HCT116 (cell line): ENCODE results near the gene ATP7B. TPM values are rescaled to one million over a fixed set of nuclear protein-coding genes. Genes with fewer than 3 reads are reported as not detected.

Source experiments
- ATAC-seq: fragments of 200-7000 bp; cut with Tn5 transposase; 2 replicates; pipeline ENCODE4 v1.9.1; 2020; ENCODE audit warnings: mild to moderate bottlenecking, moderate library complexity
- BruUV-seq: library from RNA; stranded (reverse); fragments of 400-500 nt; replicated peaks from 2 replicates; lab custom pipeline; 2021; lab: Mats Ljungman, UMichigan
- CTCF ChIA-PET: fragments of 300-600 bp; sonication (Branson Sonifier 250); formaldehyde crosslinking; loops from one replicate; lab custom pipeline; 2021; ENCODE audit warnings: antibody characterized with exemption; lab: Charles Lee
- POLR2A ChIA-PET: fragments of 300-600, 350-600 bp; sonication (Branson Sonifier 250); formaldehyde crosslinking; loops from one replicate; lab custom pipeline; 2021; ENCODE audit warnings: antibody characterized with exemption; lab: Charles Lee
- RAD21 ChIA-PET, 2 experiments: fragments of 300-600 bp; sonication (Branson Sonifier 250); formaldehyde crosslinking; loops; one replicate each; lab custom pipeline; 2023; ENCODE audit warnings: low total read pairs in 2 of 2; ENCODE audit not compliant: uncharacterized antibody in 2 of 2, unreplicated experiment in 2 of 2, low non-redundant PET in 1 of 2; lab: Charles Lee
- DNase-seq: peaks from one replicate; pipeline ENCODE4 v3.0.0-alpha.2; 2010; ENCODE audit warnings: low read depth, low spot score
- H2AFZ ChIP-seq: fragments of 200-600 bp; shearing (Covaris generic), sonication (generic); 2 replicates; pipeline ENCODE4 v1.6.1; 2017; ENCODE audit warnings: low read depth, mixed run types, mixed read lengths, antibody characterized with exemption, low read length; ENCODE audit not compliant: poor library complexity, severe bottlenecking
- H3K27ac ChIP-seq: 2 replicates; pipeline ENCODE4 v1.5.1; 2012; ENCODE audit warnings: low read depth, low read length
- H3K27me3 ChIP-seq: fragments of 200-600 bp; sonication (generic); 2 replicates; pipeline ENCODE4 v1.6.1; 2016; ENCODE audit warnings: mixed run types, low read length, mixed read lengths; ENCODE audit not compliant: insufficient read depth
- H3K36me3 ChIP-seq, 2 experiments: fragments of 200-500 bp in 1 of 2; fragments of 200-600 bp in 1 of 2; sonication (Bioruptor generic) in 1 of 2; sonication (generic) in 1 of 2; 2 replicates each; pipeline versions ENCODE4 v1.5.1 to v1.6.1; 2014 to 2016; ENCODE audit warnings: low read length in 2 of 2, inconsistent platforms in 1 of 2, mixed read lengths in 1 of 2, mixed run types in 1 of 2; ENCODE audit not compliant: insufficient read depth in 2 of 2, control insufficient read depth in 1 of 2
- H3K4me1 ChIP-seq, 2 experiments: fragments of 200-600 bp in 1 of 2; sonication (generic) in 1 of 2; 2 replicates each; pipeline versions ENCODE4 v1.5.1 to v1.6.1; 2012 to 2017; ENCODE audit warnings: low read length in 2 of 2, inconsistent platforms in 1 of 2, mild to moderate bottlenecking in 1 of 2, mixed read lengths in 1 of 2, mixed run types in 1 of 2, moderate library complexity in 1 of 2; ENCODE audit not compliant: insufficient read depth in 2 of 2, control insufficient read depth in 1 of 2
- H3K4me2 ChIP-seq: fragments of 200-600 bp; sonication (generic); 2 replicates; pipeline ENCODE4 v1.6.1; 2017; ENCODE audit warnings: mixed run types, low read length, mixed read lengths
- H3K4me3 ChIP-seq, 2 experiments: fragments of 200-600 bp in 1 of 2; sonication (generic) in 1 of 2; replicated peaks in 1 of 2; 2 replicates each; pipeline ENCODE4 v1.5.1; 2011 to 2016; ENCODE audit warnings: low read length in 2 of 2, control low read depth in 1 of 2, low read depth in 1 of 2, mild to moderate bottlenecking in 1 of 2, mixed read lengths in 1 of 2, mixed run types in 1 of 2
- H3K79me2 ChIP-seq: fragments of 200-600 bp; sonication (generic); 2 replicates; pipeline ENCODE4 v1.6.1; 2017; ENCODE audit warnings: mild to moderate bottlenecking, mixed run types, low read length, moderate library complexity, mixed read lengths; ENCODE audit not compliant: insufficient read depth
- H3K9ac ChIP-seq: fragments of 200-600 bp; sonication (generic); 2 replicates; pipeline ENCODE4 v1.6.1; 2016; ENCODE audit warnings: low read length, mixed read lengths
- H3K9me2 ChIP-seq: fragments of 200-600 bp; sonication (generic), shearing (Covaris generic); 2 replicates; pipeline ENCODE4 v1.6.1; 2017; ENCODE audit warnings: mixed run types, mild to moderate bottlenecking, moderate library complexity; ENCODE audit not compliant: insufficient read depth
- H3K9me3 ChIP-seq, 2 experiments: fragments of 200-500 bp in 1 of 2; fragments of 200-600 bp in 1 of 2; sonication (Bioruptor generic) in 1 of 2; sonication (generic) in 1 of 2; 2 replicates each; pipeline ENCODE4 v1.6.1; 2014 to 2017; ENCODE audit warnings: low read length in 2 of 2, mixed read lengths in 2 of 2, inconsistent platforms in 1 of 2, low read depth in 1 of 2, mild to moderate bottlenecking in 1 of 2, mixed run types in 1 of 2, moderate library complexity in 1 of 2; ENCODE audit not compliant: control insufficient read depth in 1 of 2, insufficient read depth in 1 of 2
- H4K20me1 ChIP-seq: fragments of 200-600 bp; sonication (generic), shearing (Covaris generic); 2 replicates; pipeline ENCODE4 v1.6.1; 2017; ENCODE audit warnings: mixed run types, mild to moderate bottlenecking, moderate library complexity; ENCODE audit not compliant: insufficient read depth
- ATF3 ChIP-seq: IDR thresholded peaks from 2 replicates; pipeline ENCODE4 v1.6.1; 2012
- EGR1 ChIP-seq: IDR thresholded peaks from 2 replicates; pipeline ENCODE4 v1.6.1; 2012; ENCODE audit warnings: low read depth
- EZH2phosphoT487 ChIP-seq: fragments of 200-600 bp; IDR thresholded peaks from 2 replicates; pipeline ENCODE4 v1.6.1; 2018; ENCODE audit warnings: antibody characterized with exemption, borderline replicate concordance
- FOSL1 ChIP-seq: IDR thresholded peaks from 2 replicates; pipeline ENCODE4 v1.6.1; 2012; ENCODE audit warnings: low read depth
- POLR2A ChIP-seq: IDR thresholded peaks from 2 replicates; pipeline ENCODE4 v1.7.0; 2011; ENCODE audit warnings: borderline replicate concordance; ENCODE audit not compliant: insufficient read depth, insufficient read length; ENCODE audit errors: extremely low read depth
- REST ChIP-seq: IDR thresholded peaks from 2 replicates; pipeline ENCODE4 v1.6.1; 2012; ENCODE audit warnings: low read depth
- SIN3A ChIP-seq: IDR thresholded peaks from 2 replicates; pipeline ENCODE4 v1.6.1; 2012; ENCODE audit warnings: low read depth
- ZNF274 ChIP-seq: fragments of 200-500 bp; sonication (Bioruptor generic); IDR thresholded peaks from 2 replicates; pipeline ENCODE4 v1.6.1; 2014; ENCODE audit warnings: mild to moderate bottlenecking, low read depth, low read length, inconsistent platforms
- intact Hi-C: fragments of 100-400 bp; cut with micrococcal nuclease; formaldehyde crosslinking; loops from 2 replicates; pipeline ENCODE4 v1.10.0; 2022
- total RNA-seq: library from RNA; stranded (reverse); gene quantifications from one replicate; pipeline ENCODE4 v1.2.1, GENCODE V29; 2021; ENCODE audit not compliant: unreplicated experiment

ATP7B gene
- total RNA-seq, 1 experiment from 2014 or later: 10.3 TPM

GRCh38 chr13:51955816-51956603, 55.2 kb downstream of the ATP7B start:
- no TSS peak for BruUV-seq
- no peak overlapping the region for H3K4me2 ChIP-seq
- ATAC-seq (no peak), DNase-seq (no peak)
- no peaks in the 10 kb centered on the region for H3K4me1 ChIP-seq
- no peaks in the 10 kb centered on the region for H3K27me3 ChIP-seq
- H3K9ac ChIP-seq: no peak overlapping the region
- no peak overlapping the region for H3K4me3 ChIP-seq
- H3K9me3 ChIP-seq: no peaks in the 10 kb centered on the region
- no peaks in the 10 kb centered on the region for H3K79me2 ChIP-seq
- ChIA-PET POLR2A (no interaction called here), RAD21 (no interaction called here), CTCF (no interaction called here)
- TF ChIP-seq ZNF274: no peak
- no peak for TF ChIP-seq ATF3
- no peak overlapping the region for H3K27ac ChIP-seq
- H4K20me1 ChIP-seq: no peaks in the 10 kb centered on the region
- no peaks in the 10 kb centered on the region for H3K9me2 ChIP-seq
- intact Hi-C loops: no loop called here
- no peak overlapping the region for H2AFZ ChIP-seq
- no peaks in the 10 kb centered on the region for H3K36me3 ChIP-seq

GRCh38 chr13:51955281-51955771, 55.9 kb downstream of the ATP7B start:
- no peak overlapping the region for H3K4me2 ChIP-seq
- no peak for DNase-seq
- POLR2A ChIA-PET: no interaction called here
- H4K20me1 ChIP-seq: no peaks in the 10 kb centered on the region
- H3K27ac ChIP-seq: no peak overlapping the region
- CTCF ChIA-PET: no interaction called here
- no peaks in the 10 kb centered on the region for H3K9me3 ChIP-seq
- intact Hi-C loops: no loop called here
- RAD21 ChIA-PET: no interaction called here
- H2AFZ ChIP-seq: no peak overlapping the region
- no TSS peak for BruUV-seq
- H3K36me3 ChIP-seq: no peaks in the 10 kb centered on the region
- no peaks in the 10 kb centered on the region for H3K9me2 ChIP-seq
- H3K9ac ChIP-seq: no peak overlapping the region
- H3K4me3 ChIP-seq: no peak overlapping the region
- ATAC-seq: no peak
- TF ChIP-seq POLR2A (no peak), REST (no peak), EZH2phosphoT487 (no peak), EGR1 (no peak), FOSL1 (no peak), SIN3A (no peak)
- no peaks in the 10 kb centered on the region for H3K27me3 ChIP-seq
- no peaks in the 10 kb centered on the region for H3K4me1 ChIP-seq
- no peaks in the 10 kb centered on the region for H3K79me2 ChIP-seq
